NCI-H187 (cell line): ENCODE measurements around the gene XRCC3.

ENCODE experiments used
- DNase-seq, 2 experiments: peaks; one replicate each; lab custom pipeline; 2025; lab: John Stamatoyannopoulos, UW

The XRCC3 gene

DNA sequence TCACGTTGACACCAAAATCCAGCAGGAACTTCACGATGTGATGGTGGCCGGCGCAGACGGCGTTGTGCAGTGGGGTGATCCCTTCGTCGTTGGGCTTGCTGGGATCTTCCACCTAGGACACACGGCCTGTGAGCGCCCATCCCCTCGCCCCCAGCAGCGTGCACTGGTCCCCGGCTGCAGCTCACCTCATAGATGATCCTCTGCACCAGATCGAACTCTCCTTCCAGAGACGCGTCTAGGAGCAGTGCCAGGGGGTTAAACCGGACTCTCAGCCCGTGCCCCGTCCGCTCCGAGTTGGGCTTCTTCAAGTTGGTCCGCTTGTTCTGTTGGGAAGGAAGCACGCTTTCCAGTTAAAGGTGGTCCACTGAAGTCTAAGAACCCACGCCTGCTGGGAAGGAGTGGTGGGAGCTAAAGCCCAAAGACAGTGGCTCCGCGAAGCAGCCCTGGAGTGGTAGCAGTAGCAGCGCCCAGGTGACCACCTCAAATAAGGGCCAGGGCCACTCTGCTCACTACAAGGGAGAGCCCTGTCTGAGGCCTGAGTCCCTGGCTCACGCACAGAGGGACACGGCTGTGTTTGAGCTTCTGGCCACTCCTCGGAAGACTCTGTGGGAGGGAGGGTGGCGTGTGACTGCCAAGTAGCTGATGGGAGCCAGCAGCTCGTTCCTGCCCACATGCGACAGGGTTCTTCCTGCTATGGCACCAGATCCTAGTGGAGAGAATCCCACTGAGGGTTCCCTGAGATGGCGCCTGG is 23.6 kb upstream of the XRCC3 start:
- DNase-seq, result no peak

DNA sequence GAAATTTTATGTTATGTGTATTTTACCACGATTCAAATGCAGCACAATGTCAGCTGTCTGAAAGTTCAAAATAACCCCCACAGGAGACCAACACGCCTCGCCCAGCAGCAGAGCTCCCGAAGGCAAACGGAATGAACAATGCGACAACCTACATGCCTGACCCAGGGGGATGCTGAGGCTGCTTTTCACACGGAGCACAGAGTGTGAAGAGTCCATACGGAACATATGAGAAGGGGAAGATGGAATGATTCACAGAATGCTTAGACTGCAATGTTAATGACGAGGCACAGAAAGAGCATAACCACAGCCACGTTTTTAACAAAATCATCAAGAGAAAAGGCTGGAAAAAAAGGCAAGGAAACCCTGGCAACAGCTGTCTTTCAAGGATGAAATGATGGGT is 22.9 kb upstream of the XRCC3 start:
- no peak for DNase-seq

DNA sequence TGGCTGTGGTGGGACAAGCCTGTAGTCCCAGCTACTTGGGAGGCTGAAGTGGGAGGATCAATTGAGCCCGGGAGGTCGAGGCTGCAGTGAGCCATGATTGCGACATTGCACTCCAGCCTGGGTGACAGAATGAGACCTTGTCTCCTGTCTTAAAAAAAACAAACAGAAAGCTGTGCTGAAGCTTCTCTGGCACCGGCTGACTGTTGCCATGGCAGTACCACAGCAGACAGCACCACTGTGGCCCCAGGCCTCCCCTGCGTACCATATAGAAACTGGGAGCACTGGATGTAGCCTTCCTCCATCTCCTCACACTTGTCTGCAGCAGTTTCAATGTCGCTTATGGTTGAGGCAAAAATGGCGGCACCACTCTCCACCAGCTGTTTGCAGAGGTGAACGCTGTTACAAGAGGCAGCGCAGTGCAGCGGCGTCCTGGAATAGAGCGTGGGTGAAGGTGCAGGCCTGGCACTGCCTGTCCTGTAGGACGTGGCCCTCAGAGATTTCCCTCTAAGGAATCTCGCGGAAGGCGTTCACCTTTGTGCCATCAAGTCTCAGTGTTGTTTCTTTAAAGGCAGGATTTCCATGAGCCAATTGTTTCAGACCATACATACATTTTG is 22.3 kb upstream of the XRCC3 start:
- DNase-seq, result no peak

DNA sequence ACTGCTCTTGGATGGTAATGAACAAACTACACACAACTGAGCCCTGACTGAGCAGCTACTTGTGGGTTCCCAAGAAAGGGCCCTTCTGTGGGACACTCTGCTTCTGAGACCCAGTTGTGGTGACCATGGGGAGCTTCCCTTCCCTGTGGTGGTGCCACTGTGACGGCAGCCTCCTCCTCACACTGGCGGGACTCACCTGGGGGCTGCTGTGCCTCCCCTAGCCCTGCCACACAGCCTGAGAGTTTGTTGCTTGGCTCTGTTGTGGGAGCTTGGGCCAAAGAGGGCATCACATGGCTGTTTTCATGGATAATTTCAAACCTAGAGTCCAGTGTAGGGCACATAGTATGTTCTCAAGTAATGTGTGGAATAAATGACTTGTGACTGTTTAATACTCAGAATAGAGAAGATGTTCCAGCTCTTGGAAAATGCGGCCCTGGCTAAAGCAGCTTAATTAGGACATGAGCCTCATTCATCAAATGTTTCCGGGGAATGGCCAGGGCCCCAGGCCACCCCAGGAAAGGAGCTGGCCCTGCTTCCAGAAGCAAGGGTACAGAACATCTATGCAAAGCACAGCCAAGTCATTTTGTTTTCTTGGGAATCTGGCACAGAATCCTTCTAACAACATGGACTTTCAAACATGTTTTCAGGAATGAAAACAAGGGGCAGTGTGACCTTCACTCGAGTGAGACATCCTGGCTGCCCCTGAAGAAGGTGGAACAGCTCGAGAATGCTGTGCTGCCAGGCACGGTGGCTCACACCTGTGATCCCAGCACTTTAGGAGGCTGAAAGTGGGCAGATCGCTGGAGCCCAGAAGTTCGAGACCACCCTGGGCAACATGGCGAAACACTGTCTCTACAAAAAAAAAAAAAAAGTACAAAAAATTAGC is 21.5 kb upstream of the XRCC3 start:
- no peak for DNase-seq

DNA sequence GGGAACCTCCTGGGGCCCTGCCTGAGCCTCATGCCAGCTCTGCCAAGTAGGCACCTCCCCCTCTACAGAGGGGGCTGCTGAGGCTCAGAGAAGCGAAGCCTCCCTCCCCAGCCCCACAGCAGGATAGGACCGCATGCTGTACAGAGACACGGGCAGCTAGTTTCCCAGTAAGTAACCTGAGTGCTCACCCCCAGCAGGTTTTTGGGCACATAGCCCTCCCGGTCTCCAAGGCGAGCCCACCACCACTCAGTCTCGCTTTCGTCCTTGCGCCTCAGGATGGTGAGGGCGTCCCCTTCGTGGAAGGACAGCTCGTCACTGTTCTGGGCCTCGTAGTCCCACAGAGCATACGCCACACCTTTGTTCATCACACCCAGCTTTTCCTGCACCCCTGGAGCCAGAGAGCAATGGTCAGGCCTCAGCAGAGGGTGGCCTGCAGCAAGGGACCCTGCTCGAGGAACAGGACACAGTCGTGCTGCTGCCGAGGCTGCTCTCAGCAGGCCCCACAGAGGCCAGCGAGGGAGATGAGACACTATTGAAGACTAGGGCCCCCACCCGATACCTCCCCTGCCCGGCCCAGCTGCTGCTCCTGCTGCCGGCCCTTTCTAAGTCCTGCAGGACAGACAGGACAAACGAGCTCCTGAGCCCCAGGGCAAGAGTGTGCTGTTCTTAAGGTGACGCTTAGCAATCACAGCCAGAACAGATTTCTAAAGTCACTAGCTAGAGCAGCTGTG is 20.7 kb upstream of the XRCC3 start:
- DNase-seq, result no peak

DNA sequence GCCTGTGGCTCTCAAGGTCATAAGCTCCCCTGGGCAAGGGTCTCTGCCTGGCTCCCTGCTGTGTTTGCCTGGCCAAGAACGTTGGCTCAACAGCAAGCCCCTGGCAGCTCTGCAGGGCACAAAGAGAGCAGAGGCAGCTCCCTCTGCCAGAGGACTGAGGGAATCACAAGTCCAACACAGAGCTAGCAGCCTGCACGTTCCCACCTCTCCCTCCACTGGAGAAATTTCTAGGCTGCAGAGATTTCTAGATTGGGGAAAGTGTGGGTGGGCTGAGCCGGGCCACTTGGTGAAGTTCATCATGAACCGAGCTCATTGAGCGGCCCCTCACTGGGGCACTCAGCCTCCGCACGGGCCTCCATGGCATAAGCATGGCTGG is 20.2 kb upstream of the XRCC3 start:
- DNase-seq, result no peak

DNA sequence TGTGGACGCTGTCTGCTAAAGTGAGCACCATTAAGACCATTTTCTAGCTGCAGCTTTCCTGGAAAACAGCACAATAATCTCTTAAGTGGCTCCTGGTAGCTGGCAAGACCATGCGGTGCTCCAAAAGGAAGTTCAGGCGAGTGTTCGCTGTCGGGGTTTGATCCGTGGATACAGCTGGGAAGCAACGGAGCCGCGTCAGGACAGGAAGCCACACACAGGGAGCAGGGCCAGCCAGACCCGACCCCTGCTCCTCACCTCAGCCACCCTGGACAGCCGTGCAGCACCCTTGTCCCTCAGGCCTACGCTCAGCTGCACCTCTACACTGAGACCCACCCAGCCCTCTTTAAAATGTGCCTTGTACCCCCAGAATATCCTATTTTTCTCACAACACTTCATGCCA is 19.8 kb upstream of the XRCC3 start:
- no peak for DNase-seq

DNA sequence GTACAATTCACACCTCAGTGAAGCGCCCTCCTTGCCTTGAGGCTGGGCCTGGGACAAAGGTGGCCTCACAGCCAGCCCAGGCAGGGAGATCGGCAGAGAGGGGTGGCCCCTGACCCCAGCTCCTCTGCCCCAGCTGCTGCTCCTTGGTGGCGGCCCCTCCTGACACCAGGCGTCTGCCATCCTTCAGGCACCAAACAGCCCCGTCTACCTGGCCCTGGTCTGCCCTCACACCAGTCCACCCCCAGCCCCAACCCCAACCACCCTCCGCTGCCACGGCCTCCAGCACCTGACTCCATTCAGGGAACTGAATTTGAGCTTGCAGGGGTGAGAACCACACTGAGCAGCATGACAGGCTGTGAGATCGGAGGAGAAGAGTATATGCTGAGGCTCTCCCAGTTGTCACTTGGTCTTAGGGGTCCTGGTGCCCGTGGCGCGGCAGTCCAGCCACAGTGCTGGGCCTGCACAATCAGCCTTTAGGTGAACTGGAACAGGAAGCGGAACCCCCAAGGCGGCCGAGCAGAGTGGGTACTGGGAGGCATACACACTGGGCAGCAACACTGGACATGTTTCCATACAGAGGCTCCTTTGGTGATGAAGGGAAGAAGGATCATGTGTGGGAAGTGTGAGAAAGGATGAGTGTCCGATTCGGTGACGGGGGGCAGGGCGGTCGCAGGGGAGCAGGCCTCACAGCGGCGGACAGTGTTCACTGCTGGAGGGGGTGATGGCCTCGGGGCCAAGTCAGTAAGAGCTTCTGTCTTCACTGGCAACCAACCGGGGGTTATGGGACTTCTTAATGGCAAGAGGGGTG is 19.0 kb upstream of the XRCC3 start:
- DNase-seq, result no peak

DNA sequence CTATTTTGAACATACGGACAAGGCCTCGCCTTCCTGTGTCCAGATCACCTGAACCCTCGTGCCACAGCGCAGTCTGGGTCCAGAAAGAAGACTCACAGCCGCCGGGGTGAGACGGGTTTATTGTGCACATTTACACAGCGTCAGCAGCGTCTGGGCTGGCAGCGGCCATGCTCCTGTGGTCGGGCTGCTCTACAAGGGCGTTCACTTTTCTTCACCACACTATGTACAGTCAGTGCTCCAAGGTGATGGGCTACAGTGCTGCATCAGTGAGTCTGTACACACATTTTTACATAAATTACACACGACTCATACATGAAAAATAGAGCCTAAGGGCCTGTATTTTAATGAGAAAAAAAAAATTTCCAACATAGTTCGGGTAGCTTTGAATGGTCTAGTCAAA is 18.4 kb upstream of the XRCC3 start:
- DNase-seq, result no peak

DNA sequence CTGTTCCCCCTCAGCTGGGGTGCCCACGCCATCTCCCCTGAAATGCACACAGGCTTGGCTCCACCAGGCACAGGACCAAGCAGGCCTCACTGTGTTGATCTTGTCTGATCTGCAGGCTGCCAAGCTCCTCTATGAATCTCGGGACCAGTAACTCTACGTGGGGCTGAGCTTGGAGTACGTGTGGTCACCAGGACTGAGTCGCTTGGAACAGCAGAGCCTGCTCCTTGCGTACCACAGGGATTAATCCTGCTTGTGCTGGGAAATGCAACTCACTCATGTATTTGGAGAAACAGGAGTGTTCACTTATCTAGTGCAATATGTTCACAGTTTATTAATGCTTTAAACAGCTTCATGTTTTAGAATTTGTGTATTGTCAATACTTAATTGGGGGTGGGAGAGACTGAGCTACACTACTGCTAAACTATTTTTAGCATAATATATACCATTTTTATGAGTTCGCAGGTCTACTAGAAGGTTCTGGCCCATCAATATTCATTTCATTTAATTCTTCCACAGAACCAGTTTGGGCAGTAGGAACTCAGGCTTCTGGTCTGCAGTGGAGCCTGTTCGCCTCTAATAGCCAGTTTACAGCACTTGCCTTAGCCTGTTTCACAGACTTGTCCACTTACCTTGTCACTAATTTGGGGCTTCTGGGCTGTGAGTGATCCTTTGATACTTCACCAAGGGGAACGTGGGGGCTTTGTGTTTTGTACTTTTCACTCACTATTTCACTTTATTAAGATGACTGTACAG is 17.8 kb upstream of the XRCC3 start:
- DNase-seq, result no peak

DNA sequence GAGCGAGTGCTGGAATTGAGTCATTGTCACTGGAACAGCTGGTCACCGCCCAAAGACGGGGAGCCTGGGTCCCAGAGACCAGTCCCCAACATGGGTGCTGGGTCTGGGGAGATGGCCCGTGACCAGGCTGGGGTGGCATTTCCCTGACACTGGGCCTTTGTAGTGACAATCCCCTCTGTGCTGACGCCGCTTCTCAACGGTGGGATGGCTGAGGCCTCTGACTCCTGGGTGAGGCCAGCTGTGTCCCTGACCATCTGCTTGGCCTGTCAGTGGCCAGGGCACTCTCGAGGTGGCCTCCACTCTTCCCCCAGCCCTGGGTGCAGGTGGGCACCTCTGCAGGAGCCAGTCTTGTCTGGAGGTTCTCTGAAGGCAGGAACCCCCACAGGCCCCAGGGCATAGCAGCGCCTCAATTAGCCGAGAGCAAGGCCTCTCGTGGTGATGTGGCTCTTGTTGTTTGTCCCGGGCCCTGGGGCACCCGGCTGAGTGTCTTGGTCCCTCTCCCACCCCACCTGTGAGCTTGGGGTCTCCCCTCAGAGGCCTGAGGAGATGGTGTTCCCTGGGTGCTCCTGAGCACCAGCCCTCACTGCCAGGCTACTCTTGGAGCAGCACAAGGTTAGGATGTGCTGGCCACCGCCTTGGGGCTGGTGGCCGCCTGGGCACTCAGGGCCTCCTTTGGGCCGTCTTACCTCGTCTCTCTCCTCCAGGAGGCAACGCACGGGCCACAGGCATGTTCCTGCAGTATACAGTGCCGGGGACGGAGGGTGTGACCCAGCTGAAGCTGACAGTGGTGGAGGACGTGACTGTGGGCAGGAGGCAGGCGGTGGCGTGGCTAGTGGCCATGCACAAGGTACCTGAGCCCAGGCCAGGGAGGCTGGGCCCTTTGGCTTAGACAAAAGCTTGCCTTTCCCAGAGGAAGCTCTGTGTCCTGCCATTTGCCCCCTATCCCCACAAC is 16.9 kb upstream of the XRCC3 start:
- no peak for DNase-seq

DNA sequence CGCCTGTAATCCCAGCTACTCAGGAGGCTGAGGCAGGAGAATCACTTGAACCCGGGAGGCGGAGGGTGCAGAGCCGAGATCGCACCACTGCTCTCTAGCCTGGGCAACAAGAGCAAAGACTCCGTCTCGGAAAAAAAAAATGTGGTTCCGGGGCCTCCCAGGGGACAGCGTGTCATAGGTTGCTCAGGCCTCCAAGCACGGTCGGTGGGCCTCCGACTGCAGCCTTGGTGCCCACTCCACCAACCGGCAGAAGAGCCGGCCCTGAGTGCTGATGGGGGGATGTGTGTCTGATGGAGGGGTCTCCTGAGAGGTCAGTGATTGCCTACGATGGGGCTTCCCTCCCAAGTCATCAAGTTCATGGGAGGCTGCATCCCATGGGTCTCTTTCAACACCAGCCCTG is 16.2 kb upstream of the XRCC3 start:
- DNase-seq, result no peak

DNA sequence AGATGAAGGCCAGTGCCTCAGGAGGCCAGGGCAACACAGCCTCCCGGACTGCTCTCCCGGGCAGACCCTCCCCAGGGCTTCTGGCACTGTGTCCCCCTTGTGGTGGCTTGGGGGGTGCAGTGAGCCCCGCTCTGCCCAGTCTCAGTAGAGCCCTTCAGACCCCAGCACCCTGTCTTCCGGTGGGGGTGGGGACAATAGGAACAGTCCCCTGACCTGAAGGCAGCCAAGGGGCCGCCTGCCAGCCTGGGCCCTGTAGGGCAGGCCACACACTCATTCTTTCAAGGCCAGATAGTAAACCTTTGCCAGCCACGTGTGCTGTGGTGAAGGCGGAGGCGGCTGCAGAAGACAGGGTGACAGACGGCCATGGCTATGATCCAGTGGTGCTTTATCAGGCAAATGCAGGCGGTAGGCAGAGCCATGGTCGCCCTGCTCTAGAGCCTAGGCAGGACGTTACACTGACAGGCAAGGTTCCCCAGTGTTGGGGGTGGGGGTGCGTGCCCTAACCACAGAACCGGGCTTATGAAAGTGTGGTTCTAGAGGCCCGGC is 15.3 kb upstream of the XRCC3 start:
- DNase-seq, result no peak

DNA sequence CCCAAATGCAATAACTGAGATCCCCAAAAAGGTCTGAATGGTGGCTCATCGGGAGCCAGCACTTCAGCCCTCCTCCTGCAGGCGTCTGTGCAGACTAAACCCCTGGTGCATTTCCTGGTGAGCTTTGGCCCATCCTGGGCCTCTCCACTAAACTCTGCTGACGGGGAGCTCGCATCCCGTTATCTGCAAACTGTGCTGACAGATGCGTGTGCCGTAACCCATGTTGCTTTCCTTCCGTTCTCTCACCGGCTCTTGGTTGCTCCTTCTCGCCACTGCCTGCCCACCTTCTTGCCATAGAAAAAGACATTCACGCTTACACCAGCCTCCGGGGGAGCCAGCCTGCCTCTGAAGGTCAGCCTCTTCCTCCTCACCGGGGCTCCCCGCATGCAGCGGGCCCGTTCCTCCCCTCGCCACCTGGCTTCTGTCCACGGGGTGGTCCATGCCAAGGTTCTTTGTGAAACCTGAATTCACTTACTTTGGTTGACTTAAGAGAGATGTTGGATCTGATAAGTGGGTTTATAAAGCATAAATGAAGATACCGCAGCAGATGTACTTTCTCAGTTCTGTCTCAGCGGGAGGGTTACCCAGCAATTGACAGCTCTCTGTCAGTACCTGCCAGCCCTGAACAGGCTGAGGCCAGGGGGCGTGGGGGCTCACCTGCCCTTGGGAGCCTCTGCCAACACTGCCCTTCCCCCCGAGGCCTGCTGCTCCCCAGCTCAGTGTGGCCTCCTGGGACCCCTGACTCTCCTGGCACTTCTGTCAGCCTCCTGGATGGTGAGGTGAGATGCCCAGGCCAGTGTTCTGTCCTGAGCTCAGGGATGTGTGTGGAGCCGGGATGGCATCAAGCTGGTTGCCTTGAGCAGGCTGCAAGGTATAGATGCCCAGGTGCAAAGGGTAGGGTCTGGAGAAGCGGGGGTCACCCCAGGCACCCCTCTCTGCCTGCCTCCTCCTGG is 14.5 kb upstream of the XRCC3 start:
- no peak for DNase-seq

DNA sequence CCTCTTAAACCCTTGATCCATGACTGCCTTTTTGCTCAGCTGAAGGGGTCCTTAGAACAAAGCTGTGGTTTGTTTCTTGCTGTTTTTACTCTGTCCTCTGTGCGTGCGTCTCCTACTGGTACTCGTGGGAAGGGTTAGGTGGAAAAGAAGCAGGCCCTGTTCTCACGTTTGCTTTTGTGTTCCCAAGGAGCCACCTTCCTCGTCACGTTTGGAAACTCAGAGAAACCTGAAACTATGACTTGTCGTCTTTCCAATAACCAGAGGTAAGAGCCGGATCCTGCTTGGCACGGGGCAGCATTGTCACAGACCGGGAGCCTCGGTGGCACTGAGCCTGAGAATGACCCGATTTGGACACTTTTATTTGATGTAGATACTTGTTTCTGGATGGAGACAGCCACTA is 13.5 kb upstream of the XRCC3 start:
- no peak for DNase-seq

DNA sequence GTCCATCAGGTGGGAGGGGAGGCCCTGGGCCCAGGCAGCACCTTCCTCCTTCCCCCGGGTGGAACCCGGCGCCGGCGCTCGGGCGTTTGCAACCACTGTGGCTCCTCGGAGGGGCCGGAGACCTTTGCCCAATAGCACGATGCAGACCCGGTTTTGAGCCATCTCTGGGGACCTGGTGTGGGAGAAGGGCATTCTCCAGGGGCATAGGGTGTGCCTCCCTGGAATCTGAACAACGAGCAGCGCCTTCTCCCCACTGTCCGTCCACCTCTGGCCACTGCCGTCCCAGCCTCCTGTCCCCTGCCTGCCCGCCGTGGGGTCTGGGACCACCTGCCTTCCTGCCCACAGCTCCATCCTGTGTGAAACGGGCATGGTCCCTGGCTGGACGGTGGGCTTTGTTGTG is 12.9 kb upstream of the XRCC3 start:
- DNase-seq, result no peak

DNA sequence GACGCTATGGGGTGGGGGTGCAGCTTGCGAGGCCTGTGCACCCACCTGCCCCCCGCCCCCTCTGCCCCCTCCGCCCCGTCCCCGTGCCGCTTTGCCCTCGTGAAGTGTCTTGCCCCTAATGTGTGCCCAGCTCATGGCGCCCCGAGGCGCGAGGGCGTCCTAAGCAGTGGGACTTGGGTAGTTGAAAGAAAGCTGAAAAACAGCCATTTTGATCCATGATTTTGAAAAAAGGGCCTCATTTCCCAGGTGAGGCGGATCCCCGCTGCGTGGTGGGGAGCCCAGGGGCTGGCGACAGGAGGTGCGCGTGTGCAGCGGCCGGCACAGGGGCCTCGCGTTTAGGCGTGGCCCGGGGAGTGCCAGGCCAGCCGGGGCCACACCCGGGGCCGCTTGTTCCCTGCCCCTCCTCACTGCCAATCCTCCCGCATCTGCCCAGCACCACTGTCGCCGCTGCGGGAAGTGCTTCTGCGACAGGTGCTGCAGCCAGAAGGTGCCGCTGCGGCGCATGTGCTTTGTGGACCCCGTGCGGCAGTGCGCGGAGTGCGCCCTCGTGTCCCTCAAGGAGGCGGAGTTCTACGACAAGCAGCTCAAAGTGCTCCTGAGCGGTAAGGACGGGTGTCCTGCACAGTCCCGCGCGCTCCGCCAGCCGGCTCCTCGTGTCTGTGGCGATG is 12.2 kb upstream of the XRCC3 start:
- DNase-seq, result no peak

DNA sequence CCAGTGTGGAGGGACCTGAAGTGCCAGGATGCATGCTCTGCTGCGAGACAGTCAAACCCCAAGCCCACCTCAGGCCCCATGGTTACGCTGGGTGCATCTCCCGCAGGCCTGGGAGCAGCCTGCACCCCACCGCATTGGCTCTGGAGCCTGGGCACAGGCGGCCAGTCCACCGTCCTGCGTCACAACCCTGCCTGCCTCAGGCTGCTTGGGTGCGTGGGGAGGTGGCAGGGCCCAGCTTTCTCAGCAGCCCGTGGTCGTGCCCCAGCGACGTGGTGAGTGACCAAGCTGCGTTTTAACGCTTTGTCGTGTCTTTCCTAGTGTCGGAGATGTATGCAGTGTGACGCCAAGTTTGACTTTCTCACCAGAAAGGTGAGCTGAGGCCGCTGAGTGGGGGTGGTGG is 11.2 kb upstream of the XRCC3 start:
- no peak for DNase-seq
